Measurements from ENCODE around the gene DNAI1.
A peak's percentile ranks its signal among the peaks of the same experiment; 100 is the strongest.

The DNAI1 gene

DNA sequence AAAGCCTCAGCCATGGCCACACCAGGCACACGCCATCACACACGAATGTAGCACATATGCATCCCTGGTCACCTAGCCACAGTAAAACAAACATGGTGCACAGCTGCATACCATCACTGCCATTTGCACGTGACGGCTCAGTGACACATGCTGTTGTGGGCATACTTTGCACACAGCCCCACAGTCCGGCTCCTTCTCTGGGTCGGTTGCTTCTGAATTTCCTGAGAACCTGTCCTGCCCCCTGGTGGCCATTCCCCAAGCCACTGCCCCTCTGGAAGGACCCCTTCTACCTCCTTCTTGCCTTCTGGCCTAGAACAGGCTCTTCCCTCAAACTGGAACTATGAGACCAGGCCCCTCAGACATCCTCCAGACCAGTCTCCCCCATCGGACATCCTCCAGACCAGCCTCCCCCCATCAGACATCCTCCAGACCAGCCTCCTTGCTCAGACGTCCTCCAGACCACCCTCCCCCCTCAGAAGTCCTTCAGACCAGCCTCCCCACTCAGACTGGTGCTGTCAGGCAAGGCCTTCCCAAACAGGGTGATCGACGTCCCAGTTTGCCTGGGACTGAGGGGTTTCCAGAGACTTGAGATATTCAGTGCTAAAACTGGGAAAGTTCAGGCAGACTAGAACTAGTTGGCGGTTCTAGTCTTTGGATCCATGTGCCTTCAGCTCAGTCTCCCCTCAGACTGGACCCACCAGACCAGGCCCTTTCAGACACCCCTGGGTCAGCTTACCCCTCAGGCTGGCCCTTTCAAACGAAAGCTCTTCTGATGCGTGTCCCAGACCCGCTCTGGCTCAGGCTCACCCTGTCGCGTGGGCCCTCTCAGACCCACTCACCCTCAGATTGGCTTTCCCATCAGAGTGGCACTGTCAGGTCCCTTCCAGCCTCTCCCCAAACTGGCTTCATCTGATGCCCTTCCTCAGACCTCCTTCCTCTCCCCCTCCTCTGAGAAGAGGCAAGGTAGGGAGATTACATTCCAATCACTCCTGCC, 88.5 kb downstream of the DNAI1 start:
- DNase-seq: peak; percentile 19

DNA sequence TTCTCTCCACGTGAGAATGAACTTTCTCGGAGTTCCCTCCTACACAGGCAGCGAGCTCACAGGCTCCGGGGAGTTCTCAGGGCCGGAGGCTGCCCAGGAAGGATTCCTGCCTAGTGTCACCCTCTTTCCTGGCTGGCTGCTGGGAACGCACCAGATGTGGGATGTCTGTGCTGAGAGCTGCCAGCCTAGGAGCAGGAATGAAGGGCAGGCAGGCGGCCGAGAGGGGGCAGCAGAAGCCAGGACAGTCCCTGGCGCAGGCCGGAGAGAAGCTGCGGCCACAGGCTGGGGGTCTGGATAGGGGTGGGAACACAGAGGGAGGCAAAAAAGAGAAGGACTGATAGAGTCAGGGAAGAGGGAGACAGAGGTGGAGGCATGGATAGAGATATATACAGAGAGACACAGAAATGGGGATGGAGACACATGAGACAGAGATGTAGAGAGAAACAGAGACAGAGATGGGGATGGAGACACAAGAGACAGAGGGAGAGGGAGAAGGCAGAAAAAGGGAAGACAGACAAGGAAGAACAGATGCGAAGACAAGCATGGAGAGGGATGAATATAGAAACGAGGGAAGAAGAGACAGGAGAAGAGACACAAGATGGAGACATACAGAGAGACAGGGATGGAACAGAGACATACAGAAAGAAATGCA, 89.5 kb downstream of the DNAI1 start:
- DNase-seq: no peak

DNA sequence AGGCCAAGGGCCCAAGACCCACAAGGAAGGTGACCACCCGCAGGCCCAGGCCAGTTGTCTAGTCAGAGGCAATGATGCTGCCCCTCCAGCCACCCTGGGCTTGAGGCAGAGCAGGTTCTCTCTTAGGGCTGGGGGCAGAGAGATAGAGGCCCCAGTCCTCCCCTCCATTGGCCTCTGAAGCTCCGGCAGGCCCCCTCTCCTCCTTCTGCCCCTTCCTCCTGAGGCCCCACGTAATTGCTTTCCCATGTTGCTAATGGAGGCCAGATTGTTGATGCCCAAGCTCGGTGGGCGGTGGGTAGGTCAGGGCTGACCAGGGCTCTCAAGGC, 90.8 kb downstream of the DNAI1 start:
- DNase-seq: no peak

DNA sequence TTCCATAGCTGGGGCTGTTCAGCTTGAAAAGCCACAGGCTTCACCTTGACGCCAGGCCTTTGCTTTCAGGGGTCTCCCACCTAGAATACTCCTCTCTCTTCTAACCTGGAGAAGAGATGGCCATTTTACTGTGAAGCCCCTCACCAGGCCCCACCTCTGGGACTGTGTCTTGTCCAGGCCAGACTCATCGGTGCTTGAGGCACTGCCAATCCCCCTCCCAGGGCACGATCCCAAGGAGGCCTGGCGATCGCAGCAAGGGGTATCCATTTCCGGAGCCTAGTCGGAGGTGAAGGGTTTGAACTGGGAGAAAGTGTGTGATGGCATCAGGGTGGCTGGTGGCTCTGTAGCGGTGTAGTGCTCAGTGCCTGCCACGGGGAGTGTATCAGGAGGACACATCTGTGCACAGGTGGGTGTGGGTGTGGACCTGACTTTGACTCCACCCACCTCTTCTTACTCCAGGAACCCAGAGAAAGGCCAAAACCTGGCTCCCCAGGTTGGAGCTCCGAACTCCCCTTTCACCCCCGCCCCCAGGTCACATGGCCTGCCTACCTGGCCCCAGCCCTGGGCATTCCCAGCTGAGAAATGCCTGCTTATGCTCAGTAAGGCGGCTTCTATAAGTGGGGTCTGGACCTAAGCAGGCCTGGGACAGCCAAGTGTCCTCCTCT, 91.5 kb downstream of the DNAI1 start:
- DNase-seq: no peak

DNA sequence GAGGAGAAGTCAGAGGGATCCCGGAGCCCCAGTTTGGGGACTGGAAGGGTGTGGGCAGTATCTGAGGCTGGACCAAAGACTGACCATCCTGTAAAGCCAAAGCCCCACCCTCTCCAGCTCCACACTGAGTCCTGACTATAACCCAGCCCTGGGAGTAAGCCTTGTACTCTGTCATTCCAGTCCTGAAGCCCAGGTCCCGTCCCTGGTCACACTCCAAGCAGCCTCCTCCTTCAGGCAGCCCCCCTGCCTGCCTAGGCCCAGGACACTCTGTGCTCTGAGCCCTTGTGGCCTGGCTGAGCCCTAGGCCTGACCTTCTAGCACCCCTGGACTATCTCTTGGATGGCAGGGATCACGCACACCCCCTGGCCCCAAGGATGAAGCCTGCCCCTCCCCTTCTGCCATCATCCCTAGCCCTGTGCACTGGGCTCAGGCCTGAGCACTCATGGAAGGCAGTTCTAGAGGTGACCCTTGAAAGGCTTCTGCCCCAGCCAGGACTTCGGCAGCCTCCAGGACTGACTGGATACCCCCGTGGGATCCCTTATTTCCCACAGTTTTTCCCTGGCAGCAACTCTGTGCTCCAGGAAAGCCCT, 92.2 kb downstream of the DNAI1 start:
- DNase-seq: no peak

DNA sequence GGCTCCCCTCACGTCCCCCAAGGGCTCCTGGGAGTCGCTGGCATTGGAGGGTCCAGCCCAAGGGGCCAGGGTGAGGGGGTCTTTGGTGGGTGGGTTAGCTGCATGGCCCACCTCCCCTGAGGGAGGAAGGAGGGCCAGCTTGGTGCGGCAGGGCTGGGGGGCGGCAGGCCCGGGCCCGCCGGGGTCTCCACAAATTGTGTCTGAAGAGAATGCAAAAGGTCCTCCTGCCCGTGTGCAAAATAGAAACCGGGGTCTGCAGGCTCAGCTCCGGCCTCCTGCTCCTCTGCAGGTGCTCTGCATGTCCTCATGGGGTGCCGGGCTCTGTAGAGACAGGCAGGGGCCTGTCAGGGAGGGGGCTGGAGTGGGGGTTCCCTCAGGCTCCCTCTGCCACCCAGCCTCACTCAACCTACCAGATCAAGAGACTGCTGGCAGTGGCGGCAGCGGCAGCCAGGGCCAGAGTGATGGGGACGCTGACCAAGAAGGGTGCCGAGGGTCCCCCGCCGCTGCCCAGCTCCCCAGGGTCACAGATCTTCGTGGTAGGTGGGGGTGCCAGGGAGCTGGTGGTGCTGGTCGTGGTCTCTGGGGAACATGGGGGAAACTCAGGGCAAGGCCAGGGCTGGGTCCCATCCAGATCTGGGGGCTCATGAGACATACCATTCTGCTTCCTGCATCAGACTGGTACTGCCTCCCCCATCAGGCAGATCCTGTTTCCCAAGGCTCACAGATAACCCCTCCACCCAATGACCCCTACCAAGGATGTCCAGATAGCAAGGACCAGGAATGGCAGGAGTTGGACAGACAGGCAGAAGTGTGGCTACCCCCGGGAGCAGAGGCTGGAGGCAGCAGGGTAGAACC, 93.4 kb downstream of the DNAI1 start:
- no peak for DNase-seq

DNA sequence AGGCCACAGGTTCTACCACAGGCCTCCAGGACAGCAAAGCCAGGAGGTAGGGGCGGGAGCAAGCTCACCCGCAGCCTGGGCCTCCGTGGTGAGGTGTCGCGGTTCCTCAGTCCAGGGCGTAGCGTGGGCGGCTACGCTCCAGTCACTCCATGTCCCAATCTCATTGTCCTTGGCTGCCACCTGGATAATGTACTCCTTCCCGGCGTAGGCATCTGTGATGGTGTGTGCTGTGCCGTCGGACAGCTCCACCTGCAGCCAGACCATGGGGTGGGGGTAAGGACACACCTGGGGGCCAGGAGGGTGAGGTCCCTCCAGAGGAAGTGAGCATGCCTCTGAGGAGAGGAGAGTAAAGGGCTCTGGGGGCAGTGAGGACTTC, 94.0 kb downstream of the DNAI1 start:
- no peak for DNase-seq

DNA sequence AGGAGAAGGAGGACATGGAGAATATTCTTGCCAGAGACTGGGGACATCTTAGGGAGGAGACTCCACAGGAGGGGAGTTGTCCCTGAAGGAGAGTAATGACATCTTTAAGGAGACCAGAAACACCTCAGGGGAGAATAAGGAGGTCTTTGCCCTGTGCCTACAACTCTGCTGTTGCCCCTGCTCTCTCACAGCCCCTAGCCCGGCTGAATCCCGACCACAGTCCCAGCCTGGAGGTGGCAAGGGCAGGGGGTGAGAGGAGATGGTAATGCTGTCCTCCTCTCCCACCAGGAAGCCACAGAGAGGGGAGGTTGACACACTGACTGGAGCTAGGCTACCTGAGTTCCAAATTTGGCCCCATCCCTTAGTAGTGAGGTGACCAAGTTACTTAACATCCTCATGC, 94.4 kb downstream of the DNAI1 start:
- no peak for DNase-seq

DNA sequence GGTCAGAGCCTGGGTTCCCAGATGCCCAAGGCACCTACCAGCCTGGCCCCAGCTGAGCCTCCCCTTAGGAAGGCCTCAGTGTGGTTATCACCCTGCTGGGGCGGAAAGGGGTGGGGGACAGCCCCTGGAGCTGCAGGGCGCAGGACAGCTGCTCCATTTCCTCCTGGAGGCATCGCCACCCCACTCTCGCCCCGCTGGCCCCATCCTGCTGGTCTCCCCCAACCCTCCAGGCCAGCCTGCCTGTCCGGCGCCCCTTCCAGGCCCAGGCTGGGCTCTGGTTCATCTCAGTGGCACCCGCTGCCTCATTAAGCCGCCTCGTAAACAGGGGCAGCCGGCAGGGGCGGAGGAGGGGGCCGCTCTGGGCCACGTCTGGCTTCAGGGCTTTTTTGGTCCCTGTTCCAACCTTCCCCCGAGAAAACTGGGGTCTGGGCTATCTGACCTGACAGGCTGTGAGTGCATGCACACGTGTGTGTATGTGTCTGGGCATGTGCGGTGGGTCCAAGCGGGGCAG, 95.0 kb downstream of the DNAI1 start:
- no peak for DNase-seq

DNA sequence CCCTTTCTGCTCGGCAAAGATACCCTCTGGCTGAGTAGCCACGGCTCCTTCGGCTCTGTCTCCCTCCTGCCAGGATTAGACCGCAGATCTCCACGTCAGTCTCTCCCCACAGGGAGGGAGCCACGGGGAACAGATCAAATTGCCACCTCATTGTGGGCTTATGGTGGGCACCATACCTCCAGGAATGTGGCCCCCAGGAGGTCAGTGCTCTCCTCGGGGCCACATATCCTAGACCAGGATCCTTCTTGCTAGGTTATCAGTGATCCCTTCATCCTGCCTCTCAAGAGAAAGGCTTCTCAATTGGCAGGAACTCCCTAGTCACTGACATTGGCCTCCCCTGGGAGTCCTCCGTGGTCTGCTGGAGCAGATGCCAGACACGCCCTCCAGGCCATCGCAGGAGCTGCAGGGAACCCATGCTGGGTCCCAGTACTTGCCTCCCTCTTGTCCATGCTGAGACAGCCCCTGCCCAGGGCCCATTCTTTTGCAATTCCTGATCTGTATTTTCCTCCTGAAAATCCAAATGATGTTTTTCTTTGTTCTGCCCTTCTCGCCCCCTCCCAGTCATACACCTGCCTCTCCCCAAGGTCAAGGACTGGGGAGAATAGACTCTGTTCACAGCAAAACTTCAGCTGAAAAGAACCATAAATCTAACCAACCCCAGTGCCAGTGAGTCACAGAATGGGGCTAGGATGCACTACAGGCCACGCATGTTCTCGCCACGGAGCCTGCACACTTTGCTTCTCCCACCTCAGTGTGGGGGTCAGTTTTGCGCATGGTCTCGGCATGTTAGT, 95.8 kb downstream of the DNAI1 start:
- no peak for DNase-seq

DNA sequence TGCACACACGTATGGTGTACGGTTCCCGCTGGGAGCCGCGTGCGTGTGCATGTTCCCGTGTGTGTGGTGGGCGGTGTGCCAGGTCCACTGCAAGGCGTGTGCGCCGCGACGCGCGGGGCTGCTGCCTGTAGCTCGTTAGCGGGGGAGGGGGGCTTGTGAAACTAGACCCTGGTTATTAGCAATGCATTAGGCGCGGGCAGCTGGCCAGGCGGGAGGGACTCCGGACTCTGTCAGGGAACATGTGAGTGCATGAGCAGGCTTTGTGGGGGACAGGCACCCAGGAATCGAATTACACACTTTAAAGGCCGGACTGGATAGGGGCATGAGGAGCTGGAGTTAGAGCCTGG, 96.4 kb downstream of the DNAI1 start:
- no peak for DNase-seq

DNA sequence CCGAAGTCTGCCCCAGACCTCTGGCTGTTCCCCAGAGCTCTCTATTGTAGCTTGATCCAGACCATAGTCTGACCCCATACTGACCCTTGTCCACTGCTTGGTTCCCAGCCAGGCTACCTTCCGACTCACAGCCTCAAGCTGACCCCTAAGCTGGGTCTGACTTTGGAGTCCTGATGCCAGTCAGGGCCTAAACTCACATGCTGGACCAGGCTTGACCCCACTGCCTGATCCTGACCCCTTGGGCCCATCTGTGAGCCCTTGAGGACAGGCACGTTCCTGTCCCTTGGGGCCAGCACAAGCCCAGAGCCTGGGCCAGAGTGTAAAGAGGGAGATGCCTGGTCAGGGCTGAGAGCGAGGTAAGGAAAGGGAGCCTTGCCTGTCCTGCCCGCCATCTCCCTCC, 96.9 kb downstream of the DNAI1 start:
- DNase-seq: no peak

DNA sequence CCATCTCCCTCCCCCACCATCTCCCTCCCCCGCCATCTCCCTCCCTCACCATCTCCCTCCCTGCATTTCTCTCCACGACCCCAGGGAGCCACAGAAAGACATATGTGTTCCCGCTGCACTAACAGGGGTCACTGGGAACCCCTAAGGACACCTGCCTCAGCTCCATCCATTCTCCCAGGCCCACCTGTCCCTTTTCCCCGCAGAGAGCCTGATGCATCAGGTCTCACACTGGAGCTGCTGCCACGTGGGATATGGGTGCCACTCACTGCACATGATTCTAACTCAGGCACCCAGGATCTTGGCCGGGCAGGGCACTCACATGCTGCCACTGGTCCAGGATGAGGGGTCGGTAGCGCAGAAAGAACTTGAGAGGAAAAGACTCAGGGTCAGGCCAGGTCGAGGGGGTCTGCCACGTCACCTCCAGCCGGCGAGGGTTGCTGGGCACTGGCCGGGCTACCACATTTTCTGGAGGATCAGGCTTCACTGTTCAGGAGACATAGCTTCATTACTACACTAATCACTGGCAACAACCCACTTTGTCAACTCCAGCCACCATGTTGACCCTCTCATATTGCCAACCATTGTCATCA, 97.4 kb downstream of the DNAI1 start:
- DNase-seq: no peak

DNA sequence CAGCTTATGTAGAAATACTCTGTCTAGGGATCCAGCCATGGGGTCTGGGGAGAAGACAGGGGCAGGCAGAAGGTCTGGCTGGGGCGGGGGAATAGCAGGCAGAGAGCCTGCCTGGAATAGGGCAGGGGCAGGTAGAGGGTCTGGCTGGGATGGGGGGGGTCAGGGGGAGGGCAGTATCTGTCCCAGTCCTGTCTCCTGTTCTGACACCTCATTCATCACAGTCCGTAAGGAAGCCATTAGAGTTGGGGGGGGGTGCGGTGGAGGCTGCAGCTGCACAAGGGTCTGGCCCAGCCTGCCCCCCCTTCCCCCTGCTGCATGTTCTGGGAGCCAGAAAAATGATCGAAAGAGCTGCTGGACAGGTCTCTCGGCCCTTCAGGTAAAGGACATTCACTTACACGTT, 98.3 kb downstream of the DNAI1 start:
- DNase-seq: no peak

DNA sequence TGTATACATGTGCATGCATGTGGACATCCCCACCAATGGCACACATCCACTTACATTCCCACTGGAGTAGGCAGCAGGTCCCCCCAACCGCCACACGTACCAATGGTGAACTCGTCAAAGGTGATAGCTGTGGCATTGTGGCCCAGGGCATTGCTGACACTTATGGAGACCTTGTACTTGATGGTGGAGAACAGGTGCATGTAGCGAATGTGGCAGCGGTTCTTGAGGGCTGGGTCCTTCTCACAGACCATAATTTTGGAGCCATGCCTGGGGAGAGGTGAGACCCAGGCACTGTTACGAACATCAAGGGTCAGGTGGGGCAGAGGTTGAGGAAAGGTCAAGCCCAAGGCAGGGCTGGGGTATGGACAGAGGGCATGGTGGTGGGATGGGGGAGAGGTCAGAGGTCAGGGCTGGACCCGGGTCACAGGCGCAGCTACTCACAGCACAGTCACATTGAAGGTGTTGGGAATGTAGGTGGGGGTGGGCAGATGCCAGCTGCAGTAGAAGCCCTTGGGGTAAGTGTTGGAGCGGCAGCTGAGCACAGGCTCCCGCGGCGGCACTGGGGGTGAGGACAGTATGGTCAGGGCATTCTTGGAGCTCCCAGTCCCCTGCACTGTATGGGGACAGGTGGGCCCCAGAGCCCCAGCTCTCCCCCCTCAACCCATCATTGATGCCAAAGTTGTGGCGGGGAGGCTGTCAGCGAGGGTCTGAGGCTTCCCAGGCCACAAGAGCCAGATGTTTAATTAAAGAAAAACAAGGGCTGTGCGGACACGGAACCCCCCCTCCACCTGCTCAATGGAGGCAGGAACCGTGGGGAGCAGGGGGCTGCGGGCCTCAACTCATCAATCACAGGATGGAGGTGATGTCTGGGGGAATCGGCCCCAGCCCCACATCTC, 99.1 kb downstream of the DNAI1 start:
- DNase-seq: no peak

DNA sequence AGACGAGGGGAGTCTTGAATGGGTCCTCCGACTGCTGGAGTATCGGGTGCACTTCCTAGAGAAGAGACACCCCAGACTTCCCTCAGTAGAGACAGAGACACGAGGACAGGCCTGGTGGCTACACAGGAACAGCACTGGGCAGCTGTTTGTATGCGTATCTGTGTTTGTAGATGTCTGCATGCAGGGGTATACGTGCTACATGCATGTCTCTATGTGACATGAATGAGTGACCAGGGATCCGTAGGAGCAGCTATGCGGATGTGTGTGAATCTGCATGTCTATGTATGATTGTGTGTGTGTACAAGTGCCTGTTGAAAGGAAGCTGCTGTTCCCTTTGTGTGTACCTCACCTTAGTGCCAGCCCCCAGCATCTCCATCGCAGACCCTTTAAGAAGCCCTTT, 99.8 kb downstream of the DNAI1 start:
- DNase-seq: no peak

DNA sequence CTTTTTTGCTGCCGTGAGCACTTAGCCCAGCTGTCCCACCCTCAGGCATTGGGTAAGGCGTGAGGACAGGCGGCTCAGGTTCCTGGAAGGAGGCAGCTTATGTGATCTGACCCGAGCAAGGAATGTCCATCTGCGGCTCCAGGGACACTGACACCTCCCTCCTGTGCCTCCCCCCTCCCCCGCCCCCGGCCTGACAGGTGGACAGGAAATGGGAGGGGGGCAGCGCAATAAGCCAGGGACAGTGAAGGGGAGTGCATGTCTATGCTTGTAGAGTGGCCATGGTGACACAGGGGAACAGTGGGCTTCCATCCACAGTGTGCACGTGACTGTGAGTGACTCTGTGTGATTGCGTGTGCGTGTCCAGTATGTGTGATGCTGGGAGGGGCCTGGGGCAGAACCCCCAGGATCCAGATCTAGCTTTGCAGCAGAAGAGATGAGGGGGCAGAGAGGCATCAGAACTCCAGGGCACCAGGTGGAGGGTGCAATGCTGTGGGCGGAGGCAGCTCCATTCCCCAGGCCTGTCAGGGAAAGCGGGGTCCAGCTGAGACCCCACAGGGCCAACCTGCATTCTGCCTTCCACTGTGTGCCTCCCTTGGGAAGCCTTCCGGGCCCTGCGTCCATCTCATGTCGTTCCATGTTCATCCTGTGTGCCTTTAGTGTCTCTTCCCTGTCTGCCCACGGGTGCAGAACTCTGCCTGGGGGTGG, 100.5 kb downstream of the DNAI1 start:
- no peak for DNase-seq

DNA sequence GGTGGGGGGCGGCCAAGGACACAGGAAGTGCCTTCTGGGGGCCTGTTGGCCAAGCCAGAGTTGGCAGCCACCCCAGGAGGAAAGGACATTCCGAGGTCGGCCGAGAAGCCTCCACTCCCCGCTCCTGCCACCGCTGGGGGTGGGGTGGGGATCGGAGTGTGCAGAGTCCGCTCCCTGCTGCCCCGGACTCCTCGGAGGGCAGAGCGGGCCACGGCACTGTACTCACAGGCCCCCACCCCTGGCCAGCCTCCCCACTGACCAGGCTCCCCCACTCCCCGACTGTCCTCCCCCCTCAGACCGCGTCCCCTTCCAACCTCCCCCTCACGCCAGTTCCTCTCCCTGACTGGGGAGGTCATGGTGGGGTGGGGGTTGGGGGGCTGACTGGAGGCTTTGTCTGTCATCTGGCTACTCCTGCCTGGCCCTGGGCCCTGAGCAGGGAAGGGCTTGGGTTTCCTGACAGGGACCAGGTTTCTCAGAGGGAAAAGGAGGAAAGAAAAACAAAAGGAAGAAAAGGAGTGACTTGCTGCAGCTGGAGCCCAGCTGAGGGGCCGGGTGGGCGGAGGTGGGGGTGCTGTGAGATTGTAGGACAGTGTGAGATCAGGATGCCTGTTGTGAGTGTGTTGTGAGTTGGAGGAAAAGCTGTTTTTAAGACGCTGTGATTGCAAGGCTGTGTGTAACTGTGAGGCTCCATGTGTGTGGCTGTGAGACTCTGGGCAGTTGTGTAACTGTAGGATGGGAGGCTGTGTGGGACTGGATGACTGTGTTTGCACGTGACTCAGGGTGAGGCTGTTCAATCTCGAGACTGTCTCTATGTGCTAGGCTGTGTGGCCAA, 101.2 kb downstream of the DNAI1 start:
- DNase-seq: no peak

Data from CD4-positive, alpha-beta T cell treated with Interferon gamma for 1 hour (primary cell).